ENCODE data around the gene MRPS24. TPM values are rescaled to one million over a fixed set of nuclear protein-coding genes. Genes with fewer than 3 reads are reported as not detected.

Gene MRPS24
- total RNA-seq, 2 experiments from 2014 or later: 72.7 to 75.7 TPM

DNA sequence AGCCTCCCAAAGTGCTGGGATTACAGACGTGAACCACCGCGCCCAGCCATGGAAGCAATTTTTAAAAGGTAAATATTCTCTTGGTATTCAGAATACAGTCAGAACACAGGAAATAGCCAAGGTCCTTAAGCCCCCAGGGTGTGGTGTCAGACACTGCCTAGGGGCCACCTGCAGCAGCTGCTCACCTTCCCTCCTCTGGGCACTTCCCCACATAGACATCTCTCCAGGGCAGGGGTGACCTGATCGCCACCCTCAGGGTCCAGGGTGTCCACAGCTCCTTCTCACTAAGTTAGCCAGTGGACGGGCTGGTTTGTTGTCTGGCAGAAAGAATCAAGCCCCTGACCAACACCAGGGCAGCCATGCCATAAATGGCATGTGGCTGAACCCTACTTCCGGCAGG lies 21.2 kb upstream of the MRPS24 start:
- Mint-ChIP-seq H3K27ac (no peak overlapping the region), H3K36me3 (peaks cover 8% of the 10 kb centered on the region), H3K4me3 (no peak overlapping the region), H3K9me3 (no peaks in the 10 kb centered on the region), H3K27me3 (no peaks in the 10 kb centered on the region), H3K4me1 (peaks cover 28% of the 10 kb centered on the region)
- POLR2A ChIA-PET: no interaction called here
- ATAC-seq (ENCODE audit: low read depth): no peak
- DNase-seq: no peak

DNA sequence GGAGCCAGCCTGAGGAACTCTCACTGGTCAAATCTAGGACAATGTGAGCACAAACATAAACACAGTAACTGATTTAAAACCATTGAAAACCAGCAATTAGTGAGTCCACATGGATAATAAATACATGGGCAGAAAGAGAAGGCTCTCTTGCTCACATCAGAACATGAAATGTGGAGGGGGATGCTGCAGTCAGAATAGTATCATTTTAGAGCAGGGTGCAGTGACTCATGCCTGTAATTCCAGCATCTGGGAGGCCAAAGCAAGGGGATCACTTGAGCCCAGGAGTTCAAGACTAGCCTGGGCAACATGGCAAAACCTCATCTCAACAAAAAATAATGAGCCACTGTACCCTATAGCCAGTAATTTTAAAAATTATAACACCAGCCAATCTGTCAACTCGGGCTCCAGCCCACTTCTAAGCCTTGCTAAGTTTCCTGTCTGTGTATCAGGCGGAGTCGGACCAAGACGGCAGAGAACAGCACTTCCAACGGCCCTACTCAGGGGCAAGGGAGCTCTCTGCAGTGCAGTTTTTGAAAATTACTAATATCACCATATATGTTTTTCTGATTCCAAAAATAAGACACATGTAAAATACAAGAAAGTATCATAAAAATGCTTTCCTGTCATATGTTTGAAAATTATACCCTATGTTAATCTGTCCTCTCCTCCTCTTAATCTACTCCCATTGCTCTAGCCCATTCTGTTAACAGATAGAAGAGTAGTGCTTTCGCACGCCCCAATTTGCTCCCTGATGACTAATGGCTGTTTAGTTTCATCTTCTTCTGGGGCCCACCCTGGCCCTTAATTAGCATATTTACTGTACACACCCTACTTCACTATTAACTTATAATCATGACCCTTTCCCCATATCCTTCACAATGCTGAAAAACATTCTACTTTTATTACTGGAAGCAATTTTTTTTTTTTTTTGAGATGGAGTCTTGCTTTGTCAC lies 20.0 kb upstream of the MRPS24 start:
- DNase-seq (no peak), ATAC-seq (ENCODE audit: low read depth) (no peak)
- Mint-ChIP-seq H3K36me3 (peaks cover 9% of the 10 kb centered on the region), H3K27me3 (no peaks in the 10 kb centered on the region), H3K4me1 (peaks cover 28% of the 10 kb centered on the region), H3K27ac (no peak overlapping the region), H3K4me3 (no peak overlapping the region), H3K9me3 (no peaks in the 10 kb centered on the region)
- POLR2A ChIA-PET: no interaction called here

DNA sequence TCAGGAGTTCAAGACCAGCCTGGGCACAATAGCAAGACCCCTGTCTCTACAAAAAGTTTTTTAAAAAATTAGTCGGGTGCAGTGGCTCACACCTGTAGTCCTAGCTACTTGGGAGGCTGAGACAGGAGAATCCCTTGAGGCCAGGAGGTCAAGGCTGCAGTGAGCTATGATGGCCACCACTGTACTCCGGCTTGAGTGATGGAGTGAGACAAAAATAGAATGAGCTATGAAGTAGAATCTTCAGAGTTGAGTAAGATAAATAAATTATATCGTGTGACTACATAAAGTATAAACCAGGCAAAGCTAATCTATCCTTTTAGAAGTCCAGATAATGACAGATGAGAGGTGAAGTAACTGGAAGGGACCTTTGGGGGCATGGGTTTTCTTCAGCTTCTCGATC lies 15.3 kb upstream of the MRPS24 start:
- Mint-ChIP-seq H3K4me1 (peaks cover 14% of the 10 kb centered on the region), H3K27me3 (no peaks in the 10 kb centered on the region), H3K9me3 (no peaks in the 10 kb centered on the region), H3K27ac (no peak overlapping the region), H3K4me3 (no peak overlapping the region), H3K36me3 (peaks cover 18% of the 10 kb centered on the region)
- ATAC-seq (ENCODE audit: low read depth) (no peak), DNase-seq (no peak)
- POLR2A ChIA-PET: no interaction called here

DNA sequence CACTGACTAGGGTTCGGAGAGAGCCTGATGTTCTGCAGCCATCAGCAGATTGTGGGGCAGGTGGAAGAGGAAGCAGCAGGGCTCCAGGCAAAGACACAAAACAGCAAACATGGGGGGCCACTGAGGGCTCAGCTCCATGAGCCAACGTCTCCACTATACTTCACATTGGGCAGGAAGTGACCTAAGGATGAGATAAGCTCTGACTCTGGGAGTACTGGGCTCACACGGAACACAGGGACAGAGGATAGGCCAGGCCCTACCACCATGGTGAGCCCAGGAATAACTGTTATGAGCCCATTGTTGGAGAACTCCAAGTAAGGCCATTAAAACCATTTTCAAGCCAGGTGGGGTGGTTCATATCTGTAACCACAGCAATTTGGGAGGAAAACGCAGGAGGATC lies 14.9 kb upstream of the MRPS24 start:
- no peak overlapping the region for H3K27ac Mint-ChIP-seq
- no peaks in the 10 kb centered on the region for H3K9me3 Mint-ChIP-seq
- H3K4me1 Mint-ChIP-seq: peaks cover 10% of the 10 kb centered on the region
- no peaks in the 10 kb centered on the region for H3K27me3 Mint-ChIP-seq
- H3K4me3 Mint-ChIP-seq: no peak overlapping the region
- peaks cover 18% of the 10 kb centered on the region for H3K36me3 Mint-ChIP-seq
- no peak for ATAC-seq (ENCODE audit: low read depth)
- POLR2A ChIA-PET: no interaction called here
- no peak for DNase-seq

DNA sequence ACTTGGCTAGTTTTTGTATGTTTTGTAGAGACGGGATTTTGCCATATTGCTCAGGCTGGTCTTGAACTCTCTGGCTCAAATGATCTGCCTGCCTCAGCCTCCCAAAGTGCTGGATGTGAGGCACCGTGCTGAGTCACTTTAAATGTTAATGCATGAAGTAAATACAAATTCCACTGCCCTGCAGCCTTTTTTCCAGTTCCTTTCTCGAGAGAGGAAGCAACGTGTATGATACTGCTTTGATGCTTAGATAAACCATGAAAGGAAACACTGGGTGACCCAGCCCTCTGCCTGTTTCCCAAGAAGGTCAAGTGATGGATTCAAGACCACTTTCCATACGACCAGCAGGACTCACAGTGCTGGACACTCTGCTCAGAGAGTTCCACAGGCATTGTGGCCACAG lies 11.3 kb upstream of the MRPS24 start:
- no peaks in the 10 kb centered on the region for H3K9me3 Mint-ChIP-seq
- DNase-seq (no peak), ATAC-seq (ENCODE audit: low read depth) (no peak)
- H3K27me3 Mint-ChIP-seq: no peaks in the 10 kb centered on the region
- H3K4me3 Mint-ChIP-seq: no peak overlapping the region
- H3K27ac Mint-ChIP-seq: no peak overlapping the region
- peaks cover 20% of the 10 kb centered on the region for H3K36me3 Mint-ChIP-seq
- POLR2A ChIA-PET: no interaction called here
- H3K4me1 Mint-ChIP-seq: peaks cover 5% of the 10 kb centered on the region

DNA sequence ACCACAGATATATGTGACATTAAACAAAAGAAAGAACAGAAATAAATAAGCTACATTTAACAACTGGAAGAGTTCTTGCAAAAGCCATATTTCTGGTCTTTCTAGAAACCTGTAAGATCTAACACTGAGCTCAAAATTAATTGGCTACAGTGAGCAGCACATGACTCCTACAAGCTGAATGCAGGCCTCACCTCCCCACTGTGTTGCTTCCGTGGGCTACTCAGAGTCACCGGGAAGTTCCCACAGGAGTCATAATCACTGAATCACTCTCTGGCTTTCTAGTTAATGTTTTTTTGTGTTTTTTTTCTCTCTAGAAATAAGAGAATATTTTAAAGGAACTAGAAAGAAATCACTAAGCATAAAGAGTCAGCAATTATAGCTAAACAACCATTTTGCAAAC lies 10.2 kb upstream of the MRPS24 start:
- DNase-seq: no peak
- POLR2A ChIA-PET: interaction anchor here (0.6 to 0.7 kb wide), 2 partner anchors 50 to 437 kb away, joined by 3 read pairs; no protein-coding TSS in a partner anchor
- no peak overlapping the region for H3K27ac Mint-ChIP-seq
- no peak for ATAC-seq (ENCODE audit: low read depth)
- H3K4me1 Mint-ChIP-seq: peaks cover 5% of the 10 kb centered on the region
- no peaks in the 10 kb centered on the region for H3K9me3 Mint-ChIP-seq
- H3K27me3 Mint-ChIP-seq: no peaks in the 10 kb centered on the region
- H3K36me3 Mint-ChIP-seq: peaks cover 26% of the 10 kb centered on the region
- H3K4me3 Mint-ChIP-seq: no peak overlapping the region

DNA sequence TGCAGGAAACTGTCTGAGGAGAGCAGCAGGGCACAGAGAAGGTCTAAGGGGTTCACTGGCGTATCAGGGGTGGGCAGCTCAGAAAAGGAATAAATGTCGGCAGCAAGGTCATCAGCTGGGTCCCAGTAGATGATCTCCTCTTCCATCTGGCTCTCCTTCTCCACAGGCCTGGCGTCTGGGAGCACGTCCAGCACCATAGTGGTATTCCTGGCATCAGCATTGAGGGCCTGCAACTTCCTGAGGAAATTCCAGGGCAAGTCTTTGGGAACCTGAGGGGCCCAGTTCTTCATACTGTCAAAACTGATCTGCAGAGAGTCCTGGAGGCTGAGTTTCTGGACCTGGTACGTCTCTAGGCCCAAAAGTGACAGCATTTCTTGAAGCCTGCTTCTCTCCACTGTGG lies 9.6 kb upstream of the MRPS24 start:
- Mint-ChIP-seq H3K36me3 (peaks cover 21% of the 10 kb centered on the region), H3K27me3 (no peaks in the 10 kb centered on the region), H3K4me3 (no peak overlapping the region), H3K4me1 (peaks cover 2% of the 10 kb centered on the region), H3K9me3 (no peaks in the 10 kb centered on the region), H3K27ac (no peak overlapping the region)
- DNase-seq: no peak
- POLR2A ChIA-PET: no interaction called here
- ATAC-seq (ENCODE audit: low read depth): no peak

DNA sequence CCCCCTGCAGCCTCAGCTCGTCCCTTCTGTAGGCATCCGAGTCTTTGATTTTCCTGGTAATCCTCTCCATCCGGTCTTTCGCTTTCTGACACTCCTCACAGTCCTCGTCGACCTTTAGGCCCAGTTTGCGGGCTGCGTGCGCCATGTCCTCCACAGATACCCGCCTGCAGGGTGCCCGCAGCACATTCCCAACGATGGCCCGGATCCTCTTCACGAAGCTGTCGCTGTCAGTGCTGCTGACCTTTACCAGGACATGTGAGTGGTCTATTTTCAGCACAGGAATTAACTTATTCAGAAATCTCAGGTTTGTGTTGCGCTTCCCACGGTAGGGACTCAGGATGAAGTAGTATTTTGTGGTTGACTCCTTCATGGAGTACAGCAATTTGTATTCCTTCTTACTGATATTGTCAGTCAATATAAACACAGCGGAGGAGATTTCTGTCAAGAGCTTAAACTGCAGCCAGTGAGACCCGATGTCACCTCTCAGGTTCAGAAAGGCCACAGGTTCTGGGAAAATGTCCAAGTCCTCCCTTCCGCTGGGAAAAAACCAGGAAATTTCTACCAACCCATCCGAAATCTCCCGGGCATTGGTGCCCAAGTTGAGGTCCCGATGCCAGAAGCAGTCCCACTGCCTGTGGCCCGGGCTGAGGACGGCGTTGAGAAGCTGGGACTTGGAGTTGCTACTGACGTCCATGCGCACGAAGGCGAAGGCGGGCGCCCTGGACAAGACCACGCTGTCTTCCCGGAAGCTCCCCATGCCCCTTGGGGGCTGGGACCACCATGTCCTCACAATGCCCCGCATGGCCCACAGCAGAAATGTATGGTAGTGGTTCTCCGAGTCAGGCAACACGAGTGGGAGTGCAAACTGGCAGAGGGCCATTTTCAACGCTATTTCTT lies 8.9 kb upstream of the MRPS24 start:
- Mint-ChIP-seq H3K4me3 (no peak overlapping the region), H3K4me1 (peaks cover 2% of the 10 kb centered on the region), H3K27me3 (no peaks in the 10 kb centered on the region), H3K36me3 (peaks cover 22% of the 10 kb centered on the region), H3K27ac (no peak overlapping the region), H3K9me3 (peaks cover 1% of the 10 kb centered on the region)
- ATAC-seq (ENCODE audit: low read depth) (no peak), DNase-seq (no peak)
- POLR2A ChIA-PET: no interaction called here

DNA sequence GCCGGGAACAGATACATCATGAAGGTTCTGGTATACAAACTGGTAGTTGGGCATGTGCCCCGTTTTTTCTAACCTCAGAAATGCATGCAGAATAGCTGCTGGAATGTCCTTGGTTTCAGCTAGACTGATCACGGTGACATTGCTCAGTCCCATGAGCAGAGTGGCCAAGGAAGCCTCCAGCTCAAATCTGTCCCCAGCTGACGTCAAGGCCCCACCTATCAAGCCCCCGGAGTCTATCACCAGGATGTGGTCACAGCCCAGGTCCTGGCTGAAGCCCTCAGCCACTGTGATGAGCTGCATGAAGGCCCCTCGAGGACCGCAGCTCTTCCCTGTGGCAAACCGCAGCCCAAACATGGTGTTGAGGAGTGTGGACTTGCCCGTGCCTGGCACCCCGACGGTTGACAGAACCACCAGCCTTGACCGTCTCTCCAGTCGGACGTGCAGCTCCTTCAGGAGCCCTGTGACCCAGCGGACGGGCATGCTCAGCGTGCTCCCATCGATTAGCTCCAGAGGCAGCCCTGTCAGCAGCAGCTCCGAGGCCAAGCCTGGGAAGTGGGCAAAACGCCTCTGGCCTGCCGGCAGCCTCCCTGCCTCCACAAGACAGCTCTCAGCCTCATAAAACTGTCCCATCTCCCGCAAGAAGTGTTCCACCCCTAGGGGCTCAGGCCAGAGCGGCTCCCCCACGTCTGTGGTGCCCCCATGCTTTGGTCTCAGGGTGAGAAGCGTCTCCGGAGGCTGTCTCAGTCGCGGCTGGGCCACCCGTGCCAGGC lies 7.8 kb upstream of the MRPS24 start:
- Mint-ChIP-seq H3K4me1 (peaks cover 2% of the 10 kb centered on the region), H3K27me3 (no peaks in the 10 kb centered on the region), H3K36me3 (peaks cover 25% of the 10 kb centered on the region), H3K4me3 (no peak overlapping the region), H3K9me3 (peaks cover 1% of the 10 kb centered on the region), H3K27ac (no peak overlapping the region)
- ATAC-seq (ENCODE audit: low read depth) (no peak), DNase-seq (no peak)
- POLR2A ChIA-PET: no interaction called here

DNA sequence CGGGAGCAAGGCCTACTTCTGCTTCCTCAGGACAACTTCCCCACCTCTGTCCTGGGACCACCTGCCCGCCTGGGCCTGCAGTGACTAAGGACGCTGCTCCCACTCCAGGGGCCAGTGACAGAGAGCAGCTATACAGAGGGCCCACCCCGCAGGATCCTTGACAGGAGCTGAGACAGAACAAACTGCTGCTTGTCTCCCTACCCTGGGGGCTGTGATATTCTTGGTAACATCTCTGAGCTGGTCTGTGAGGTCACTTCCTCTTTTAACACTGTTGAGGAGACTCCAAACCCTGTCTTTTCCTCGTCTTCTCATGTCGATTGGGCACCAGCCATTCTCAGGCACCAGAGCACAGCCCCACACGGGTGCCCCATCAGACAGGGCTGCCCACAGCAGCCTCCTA lies 6.9 kb upstream of the MRPS24 start:
- H3K9me3 Mint-ChIP-seq: peaks cover 1% of the 10 kb centered on the region
- no peak for DNase-seq
- no peak for ATAC-seq (ENCODE audit: low read depth)
- H3K4me1 Mint-ChIP-seq: peaks cover 2% of the 10 kb centered on the region
- H3K36me3 Mint-ChIP-seq: peaks cover 20% of the 10 kb centered on the region
- no peak overlapping the region for H3K4me3 Mint-ChIP-seq
- no peak overlapping the region for H3K27ac Mint-ChIP-seq
- no peaks in the 10 kb centered on the region for H3K27me3 Mint-ChIP-seq
- POLR2A ChIA-PET: no interaction called here

DNA sequence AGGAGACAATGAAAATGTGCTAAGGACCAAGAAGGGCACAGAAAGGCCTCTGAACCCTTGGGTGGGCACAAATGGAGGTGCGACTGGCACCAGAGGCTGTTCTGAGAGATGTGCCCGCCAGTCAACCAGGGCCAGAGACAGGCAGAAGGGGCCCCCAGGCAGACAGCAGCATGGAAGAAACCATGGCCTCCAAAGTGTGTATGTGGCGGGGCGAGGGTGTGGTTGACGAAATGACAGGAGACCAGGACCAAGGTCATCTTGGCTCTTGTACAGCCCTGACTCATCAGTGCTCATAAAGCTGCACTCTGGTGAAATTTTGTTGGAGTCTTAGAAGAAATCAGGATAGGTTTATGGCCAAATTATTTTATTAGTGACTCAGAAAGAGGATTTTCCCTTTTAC lies 4.0 kb upstream of the MRPS24 start:
- POLR2A ChIA-PET: no interaction called here
- peaks cover 10% of the 10 kb centered on the region for H3K4me1 Mint-ChIP-seq
- H3K27me3 Mint-ChIP-seq: no peaks in the 10 kb centered on the region
- no peak overlapping the region for H3K27ac Mint-ChIP-seq
- no peak overlapping the region for H3K4me3 Mint-ChIP-seq
- ATAC-seq (ENCODE audit: low read depth) (no peak), DNase-seq (no peak)
- H3K9me3 Mint-ChIP-seq: peaks cover 7% of the 10 kb centered on the region
- H3K36me3 Mint-ChIP-seq: peaks cover 22% of the 10 kb centered on the region

DNA sequence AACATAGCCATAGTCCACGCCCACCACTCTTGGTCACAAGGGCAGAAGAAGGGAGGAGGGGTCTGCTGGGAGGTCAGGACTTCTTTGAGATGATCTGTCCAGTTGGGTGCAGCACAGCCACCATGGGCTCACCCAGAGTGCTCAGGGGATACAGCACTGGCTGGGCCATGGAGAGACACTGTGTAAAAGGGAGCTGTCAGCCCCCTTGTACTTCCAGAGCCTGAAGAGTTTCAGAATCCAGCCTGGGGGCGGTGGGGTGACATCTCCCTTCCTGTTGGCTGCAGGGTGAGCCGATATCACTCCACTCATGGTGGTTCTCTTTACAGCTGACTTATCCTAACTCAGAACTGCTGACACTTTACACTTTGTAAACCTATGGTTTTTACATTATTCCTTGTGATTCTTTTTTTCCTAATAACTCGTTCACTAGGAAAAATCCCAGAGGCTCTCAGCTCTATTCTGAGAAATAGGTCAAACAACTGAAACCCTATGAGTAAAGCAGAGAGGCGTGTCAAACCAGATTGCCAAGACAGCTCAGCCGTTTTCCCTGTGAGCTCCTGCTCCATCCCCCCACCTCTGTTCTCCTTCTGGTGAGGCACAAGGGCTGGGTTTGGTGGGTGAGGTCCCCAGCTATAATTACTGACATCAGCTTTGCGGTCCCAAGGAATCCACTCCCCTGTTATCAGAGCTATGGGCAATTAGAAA lies 3.2 kb upstream of the MRPS24 start:
- ATAC-seq (ENCODE audit: low read depth) (no peak), DNase-seq (no peak)
- POLR2A ChIA-PET: interaction anchor here (0.5 kb wide), 1 partner anchor 974 kb away, joined by 4 read pairs; no protein-coding TSS in a partner anchor
- H3K4me3 Mint-ChIP-seq: no peak overlapping the region
- H3K27ac Mint-ChIP-seq: no peak overlapping the region
- peaks cover 14% of the 10 kb centered on the region for H3K4me1 Mint-ChIP-seq
- peaks cover 22% of the 10 kb centered on the region for H3K36me3 Mint-ChIP-seq
- no peaks in the 10 kb centered on the region for H3K27me3 Mint-ChIP-seq
- H3K9me3 Mint-ChIP-seq: peaks cover 7% of the 10 kb centered on the region

DNA sequence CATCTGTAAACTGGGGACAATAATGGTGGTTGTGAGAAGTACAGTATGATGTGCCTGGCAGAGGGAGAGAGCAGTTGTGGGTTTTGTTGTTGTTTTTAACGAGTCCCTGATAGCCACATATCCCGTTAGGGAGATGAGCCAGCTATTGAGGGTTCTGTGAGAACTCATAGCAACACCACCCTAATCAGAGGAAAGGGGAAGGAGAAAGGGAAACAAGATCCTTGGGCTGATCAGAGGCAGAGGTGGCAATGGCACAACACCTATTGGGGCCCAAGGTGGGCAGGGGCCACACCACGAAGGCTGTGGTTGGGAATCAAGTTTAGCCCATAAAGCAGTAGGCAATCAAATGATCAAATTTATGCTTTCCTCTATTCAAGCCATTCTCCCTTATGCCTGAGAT lies 1.7 kb upstream of the MRPS24 start:
- ATAC-seq (ENCODE audit: low read depth) (no peak), DNase-seq (no peak)
- POLR2A ChIA-PET: no interaction called here
- Mint-ChIP-seq H3K4me1 (peaks cover 14% of the 10 kb centered on the region), H3K27ac (no peak overlapping the region), H3K27me3 (no peaks in the 10 kb centered on the region), H3K9me3 (peaks cover 7% of the 10 kb centered on the region), H3K36me3 (peaks cover 32% of the 10 kb centered on the region), H3K4me3 (no peak overlapping the region)
